Activated CD8-positive, alpha-beta memory T cell treated with anti-CD3 and anti-CD28 coated beads for 1 hour (primary cell): ENCODE data around the gene PPP1CA.
A peak's percentile ranks its signal among the peaks of the same experiment; 100 is the strongest.
"Not testable (repeated sequence)": the region's sequence is repeated elsewhere in the genome, so short reads cannot be mapped to it uniquely, and the experiment has no call there.

ENCODE experiments used
- DNase-seq, 2 donors: peaks; one replicate each; pipeline ENCODE4 v3.0.0-alpha.2; 2020; ENCODE audit warnings: low read depth in 1 of 2; ENCODE audit errors: extremely low read depth in 1 of 2

The PPP1CA gene

GRCh38 chr11:67435031-67435726 lies 33.5 kb upstream of the PPP1CA start:
- no peak for DNase-seq

- no peak for DNase-seq
These were observed 32.8 kb upstream of the PPP1CA start for GRCh38 chr11:67434395-67434881.

DNA sequence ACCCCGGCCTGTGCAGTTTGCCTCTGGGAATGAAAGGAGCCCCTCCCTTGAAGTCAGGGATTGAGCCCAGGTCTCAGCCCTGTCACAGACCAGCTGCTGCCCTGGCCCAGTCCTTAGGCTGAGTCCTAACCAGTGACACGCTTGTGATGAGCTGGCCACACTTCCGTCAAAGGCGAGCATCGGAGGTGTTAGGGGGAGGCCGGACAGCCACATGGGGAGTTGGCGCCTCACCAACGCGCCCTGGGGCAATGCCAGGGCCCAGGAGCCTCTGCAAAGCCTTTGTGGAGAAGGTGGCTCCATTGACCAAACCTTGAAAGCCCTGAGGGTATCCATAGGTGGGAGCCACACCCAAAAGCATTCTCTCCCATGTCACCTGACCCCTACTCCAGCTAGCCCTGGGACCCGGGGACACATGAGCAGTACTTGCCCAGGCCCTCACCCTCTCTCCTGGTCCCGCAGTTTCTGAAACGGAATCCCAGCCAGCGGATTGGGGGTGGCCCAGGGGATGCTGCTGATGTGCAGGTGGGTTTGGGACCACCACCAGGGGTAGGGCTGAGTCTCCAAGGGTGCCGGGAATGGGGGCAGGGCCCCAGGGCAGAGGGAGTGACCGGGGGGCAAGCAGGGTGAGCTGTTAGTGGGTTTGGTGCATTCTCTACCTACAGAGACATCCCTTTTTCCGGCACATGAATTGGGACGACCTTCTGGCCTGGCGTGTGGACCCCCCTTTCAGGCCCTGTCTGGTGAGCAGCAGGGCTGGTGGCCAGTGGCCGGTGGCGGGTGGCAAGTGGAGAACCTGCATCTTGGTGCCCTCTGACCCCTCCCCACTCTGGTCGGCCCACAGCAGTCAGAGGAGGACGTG lies 32.1 kb upstream of the PPP1CA start:
- no peak for DNase-seq

GRCh38 chr11:67432655-67433349 lies 31.1 kb upstream of the PPP1CA start:
- no peak for DNase-seq

- DNase-seq = no peak
These were observed 29.9 kb upstream of the PPP1CA start for GRCh38 chr11:67431346-67432249.

GRCh38 chr11:67429722-67430121 lies 28.1 kb upstream of the PPP1CA start:
- DNase-seq = no peak

GRCh38 chr11:67429038-67429668 lies 27.5 kb upstream of the PPP1CA start:
- DNase-seq = no peak

DNA sequence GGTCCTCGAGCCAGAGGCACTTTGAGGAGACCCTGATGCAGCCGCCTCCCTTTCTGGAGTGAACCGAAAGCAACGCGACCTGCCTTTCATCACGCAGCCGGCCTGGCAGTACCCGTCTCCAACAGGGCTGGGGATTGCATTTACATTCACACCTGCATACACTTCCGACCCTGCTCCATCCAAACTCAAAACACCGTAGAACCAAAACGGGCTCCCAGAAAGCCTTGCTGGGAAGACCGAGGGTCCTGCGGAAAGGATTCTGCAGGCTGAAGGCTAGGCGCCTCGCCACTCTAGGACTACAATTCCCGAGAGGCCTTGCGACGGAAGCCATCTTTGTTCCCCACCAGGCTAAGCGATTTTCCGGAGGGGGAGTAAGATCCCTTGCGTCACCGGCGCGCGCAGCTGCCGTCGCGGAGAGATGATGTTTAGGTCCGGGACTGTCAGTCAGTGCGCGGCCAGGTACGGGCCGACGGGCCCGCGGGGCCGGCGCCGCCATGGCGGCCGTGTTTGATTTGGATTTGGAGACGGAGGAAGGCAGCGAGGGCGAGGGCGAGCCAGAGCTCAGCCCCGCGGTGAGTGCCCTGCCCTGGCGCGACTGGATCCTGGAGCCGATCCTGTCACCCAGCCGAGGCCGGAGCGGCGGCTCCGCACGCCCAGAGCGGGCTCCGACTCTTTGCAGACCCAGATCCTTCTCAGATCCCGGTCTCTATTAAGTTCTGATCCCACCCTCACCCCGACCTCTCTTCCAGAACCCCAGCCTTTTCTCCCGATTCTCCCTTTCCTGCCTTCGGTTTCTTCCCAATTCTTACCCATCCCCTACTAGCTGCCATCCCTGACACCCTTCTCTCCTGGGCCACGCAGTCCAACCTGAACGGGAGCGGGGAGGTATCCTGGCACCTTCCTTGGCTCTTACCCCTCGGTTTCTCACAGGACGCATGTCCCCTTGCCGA lies 26.7 kb upstream of the PPP1CA start, which contains the start of gene RPS6KB2:
RPS6KB2 (plus strand) TSS at position 443 of the 950 bp plus-strand sequence; CDS start at position 495, 52 bp downstream.
- DNase-seq = peak; percentile 98 to 99

GRCh38 chr11:67427364-67427859 lies 25.8 kb upstream of the PPP1CA start:
- DNase-seq = not testable (repeated sequence)

GRCh38 chr11:67423891-67424613 lies 22.4 kb upstream of the PPP1CA start:
- DNase-seq = no peak

GRCh38 chr11:67423466-67423865 lies 21.8 kb upstream of the PPP1CA start:
- DNase-seq = no peak

DNA sequence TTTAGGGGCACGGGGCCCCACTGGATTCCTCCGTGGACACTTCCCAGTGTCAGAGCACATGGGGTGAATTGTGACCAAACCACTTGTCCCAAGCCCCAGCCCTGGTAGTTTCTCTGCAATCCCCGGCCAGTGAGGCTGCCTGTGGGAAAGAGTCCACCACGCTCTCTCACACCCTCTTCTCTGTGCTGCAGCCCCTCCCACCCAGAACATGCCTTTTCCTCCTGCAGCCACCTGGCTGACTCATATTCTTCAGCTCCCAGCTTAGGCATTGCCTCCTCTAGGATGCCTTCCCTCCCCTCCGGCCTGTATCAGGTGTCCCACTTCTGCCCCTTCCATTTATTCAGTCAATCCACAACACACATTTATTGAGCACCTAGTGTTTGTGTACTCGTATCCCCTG lies 21.2 kb upstream of the PPP1CA start:
- no peak for DNase-seq

- DNase-seq = no peak
These were observed 19.9 kb upstream of the PPP1CA start for GRCh38 chr11:67421430-67422031.

- DNase-seq = peak; percentile 96 to 100
These were observed 19.2 kb upstream of the PPP1CA start for GRCh38 chr11:67420646-67421429.

GRCh38 chr11:67420147-67420645 lies 18.5 kb upstream of the PPP1CA start:
- DNase-seq = no peak

DNA sequence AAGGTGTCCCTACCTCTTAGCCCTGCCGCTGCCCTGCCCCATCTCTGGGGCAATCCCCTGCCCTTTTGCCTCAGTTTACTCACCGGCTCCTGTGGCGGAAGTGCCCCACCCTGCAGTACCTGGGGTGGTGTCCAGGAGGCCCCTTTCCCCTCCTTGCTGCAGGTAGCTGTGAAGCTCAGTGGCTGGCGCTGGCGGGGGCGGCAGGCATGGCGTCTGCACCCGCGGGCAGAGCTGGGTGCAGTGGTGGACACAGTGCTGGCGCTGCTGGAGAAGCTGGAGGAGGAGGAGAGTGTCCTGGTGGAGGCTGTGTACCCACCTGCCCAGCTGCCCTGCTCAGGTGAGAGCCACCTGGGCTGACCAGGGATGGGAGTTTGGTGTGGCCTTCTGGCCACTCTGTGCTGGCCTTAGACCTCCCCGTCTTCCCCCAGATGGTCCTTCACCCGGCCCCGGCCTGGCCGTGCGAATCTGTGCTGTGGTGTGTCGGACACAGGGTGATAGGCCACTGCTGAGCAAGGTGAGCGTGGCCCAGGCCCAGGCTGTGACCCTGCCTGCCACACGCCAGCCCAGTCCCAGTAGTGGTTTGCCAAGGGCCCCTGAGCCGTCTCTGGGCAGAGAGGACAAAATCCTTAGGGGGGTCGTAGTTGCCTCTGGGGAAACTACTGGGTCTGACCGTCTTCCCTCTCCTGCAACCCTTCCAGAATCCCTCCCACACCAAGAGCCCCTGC lies 17.8 kb upstream of the PPP1CA start:
- DNase-seq = no peak
